HuH-7.5 (cell line): ENCODE data around the gene AK1.

Source experiments
- DNase-seq: peaks from one replicate; pipeline ENCODE4 v3.0.0; 2011; ENCODE audit warnings: low spot score

AK1 gene

DNA sequence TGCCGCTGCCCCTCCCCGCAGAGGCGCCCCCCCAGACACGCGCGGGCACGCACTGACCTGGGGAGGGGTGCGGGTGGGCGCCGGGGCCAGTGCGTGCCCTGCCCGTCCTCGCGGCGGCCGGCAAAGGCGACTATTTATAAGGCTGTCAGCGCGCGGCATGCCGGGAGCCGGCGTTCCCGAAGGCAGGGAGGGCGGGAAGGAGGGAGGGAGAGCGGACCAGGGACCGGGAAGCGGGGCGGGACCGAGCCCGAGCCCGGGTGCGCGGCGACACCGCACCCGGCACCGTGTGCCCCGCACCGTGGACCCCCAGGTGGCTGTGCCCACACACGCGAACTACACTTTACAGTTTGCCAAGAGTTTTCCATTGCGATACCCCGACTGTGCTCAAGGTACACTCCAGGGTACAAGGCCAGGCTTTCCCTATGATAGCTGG is at the start of gene AK1:
AK1 (minus strand) TSS at position 110 of the 433 bp plus-strand sequence. CDS start 3,058 bp downstream, outside the sequence.
- peak; percentile 80 for DNase-seq

DNA sequence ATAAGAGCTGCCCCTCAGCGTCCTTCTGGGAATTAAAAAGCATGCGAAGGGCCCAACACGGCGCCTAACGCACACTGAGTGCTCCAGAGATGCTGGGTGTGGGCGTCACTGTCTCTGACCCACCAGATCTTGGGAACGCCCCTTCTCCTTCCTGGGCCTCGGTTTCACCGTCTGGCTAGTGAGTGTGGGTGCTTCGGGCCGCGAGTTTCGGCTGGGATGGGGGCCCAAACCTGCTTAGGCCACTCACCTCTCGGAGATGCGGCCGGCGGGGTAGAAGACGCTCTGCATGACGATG is 49.4 kb upstream of the AK1 start:
- no peak for DNase-seq

DNA sequence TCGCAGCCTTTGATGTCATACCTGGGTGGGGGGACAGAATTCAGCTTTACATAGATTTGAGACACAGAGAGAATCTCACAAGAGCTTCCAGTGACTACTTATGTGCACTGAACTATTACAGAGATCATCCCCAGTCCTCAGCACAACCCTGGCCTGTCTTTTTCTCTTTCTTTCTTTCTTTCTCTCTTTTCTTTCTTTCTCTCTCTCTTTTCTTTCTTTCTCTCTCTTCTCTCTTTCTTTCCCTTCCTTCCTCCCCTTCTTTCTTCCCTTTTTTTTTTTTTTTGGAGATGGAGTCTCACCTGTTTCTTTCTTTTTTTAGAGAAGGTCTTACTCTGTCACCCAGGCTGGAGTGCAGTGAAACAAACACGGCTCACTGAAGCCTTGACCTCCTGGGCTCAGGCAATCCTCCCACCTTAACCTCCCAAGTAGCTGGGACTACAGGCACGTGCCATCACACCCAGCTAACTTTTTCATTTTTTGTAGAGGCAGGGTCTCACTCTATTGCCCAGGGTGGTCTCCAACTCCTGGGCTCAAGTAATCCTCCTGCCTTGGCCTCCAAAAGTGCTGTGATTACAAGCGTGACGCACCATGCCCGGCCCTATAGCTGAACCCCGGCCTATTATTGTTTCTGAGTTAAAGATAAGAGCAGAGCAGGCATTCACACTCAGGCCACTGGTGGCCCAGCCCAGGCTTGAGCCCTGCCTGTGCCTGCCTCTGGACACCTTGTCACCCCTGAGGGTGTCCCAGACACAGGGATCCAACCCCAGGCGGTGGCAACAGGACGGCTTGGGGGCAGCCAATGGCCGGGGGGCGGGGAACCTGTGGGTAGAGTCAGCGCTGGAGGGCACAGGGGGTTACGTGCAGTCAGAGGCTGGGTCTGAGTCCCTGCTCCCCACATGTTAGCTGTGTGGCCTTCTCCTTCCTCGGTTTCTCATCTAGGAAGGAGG is 48.8 kb upstream of the AK1 start:
- DNase-seq: no peak

DNA sequence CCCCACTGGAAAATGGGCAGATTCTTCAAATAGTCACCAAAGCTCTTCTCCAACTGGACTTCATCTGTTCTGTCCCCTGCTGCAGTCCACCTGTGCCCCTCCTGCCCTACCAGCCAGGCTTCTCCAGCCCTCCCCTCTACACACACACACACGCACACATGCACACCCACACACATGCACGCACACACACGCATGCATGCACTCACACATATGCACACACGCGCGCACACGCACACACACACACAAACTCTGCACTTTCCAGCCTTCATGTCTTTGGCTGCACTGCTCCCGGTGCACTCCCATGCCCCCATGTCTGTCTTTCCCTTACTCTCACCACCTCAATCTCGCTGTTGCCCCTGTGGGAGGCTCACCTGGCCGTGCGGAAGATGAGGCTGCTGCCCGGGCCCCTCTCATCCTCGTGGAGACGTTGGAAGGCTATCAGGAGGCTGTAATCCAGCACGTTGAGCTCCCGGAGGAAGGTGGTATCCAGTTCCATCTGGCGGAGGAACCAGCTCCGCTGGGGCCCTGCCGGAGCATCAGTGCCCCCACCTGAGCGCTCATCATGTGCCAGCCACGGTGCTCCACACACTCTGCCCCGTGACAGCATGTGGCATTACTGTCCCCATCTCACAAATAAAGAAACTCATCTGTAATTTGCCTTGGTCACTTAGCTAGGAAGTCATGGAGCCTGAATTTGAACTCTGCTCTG is 47.4 kb upstream of the AK1 start:
- no peak for DNase-seq

DNA sequence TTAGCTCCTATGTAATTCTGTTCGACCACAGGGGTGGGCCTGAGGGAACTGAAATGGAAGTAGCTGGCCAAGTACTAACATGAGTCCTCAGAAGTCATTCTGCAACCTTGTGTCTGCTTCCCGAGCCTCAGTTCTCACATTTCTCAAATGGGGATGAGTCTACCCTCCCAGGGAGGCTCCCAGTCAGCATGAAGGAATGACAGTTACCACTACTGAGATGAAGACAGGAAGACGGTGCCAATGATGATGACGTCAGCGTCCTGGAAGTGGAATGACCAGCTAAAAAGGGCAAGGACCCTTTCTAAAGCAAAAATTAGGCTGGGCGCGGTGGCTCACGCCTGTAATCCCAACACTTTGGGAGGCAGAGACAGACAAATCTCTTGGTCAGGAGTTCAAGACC is 46.3 kb upstream of the AK1 start:
- no peak for DNase-seq

GRCh38 chr9:127923046-127923445 is 45.6 kb upstream of the AK1 start:
- no peak for DNase-seq

GRCh38 chr9:127921557-127922120 is 44.2 kb upstream of the AK1 start:
- peak; percentile 94 for DNase-seq

- DNase-seq: no peak
These were observed 43.3 kb upstream of the AK1 start for GRCh38 chr9:127920794-127921193.

- no peak for DNase-seq
These were observed 41.9 kb upstream of the AK1 start for GRCh38 chr9:127919253-127919815.

- DNase-seq: no peak
These were observed 41.0 kb upstream of the AK1 start for GRCh38 chr9:127918183-127919107.

DNA sequence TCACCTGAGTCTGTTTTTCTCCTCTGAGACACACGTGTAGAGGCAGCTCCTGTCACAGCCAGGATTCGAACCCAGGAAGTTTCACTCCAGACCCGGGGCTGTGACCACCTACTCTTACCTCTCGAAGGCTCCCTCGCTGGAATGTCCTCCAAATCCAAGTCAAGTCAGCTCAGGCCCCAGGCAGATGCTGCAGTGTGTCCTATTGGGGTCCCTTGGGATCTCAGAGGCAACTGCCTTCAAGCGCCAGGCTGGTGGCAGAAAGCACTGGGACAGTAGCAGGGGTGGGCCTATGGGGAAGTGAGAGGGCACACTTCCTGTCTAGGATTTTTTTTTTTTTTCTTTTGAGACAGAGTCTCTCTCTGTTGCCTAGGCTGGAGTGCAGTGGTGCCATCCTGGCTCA is 40.1 kb upstream of the AK1 start:
- no peak for DNase-seq

DNA sequence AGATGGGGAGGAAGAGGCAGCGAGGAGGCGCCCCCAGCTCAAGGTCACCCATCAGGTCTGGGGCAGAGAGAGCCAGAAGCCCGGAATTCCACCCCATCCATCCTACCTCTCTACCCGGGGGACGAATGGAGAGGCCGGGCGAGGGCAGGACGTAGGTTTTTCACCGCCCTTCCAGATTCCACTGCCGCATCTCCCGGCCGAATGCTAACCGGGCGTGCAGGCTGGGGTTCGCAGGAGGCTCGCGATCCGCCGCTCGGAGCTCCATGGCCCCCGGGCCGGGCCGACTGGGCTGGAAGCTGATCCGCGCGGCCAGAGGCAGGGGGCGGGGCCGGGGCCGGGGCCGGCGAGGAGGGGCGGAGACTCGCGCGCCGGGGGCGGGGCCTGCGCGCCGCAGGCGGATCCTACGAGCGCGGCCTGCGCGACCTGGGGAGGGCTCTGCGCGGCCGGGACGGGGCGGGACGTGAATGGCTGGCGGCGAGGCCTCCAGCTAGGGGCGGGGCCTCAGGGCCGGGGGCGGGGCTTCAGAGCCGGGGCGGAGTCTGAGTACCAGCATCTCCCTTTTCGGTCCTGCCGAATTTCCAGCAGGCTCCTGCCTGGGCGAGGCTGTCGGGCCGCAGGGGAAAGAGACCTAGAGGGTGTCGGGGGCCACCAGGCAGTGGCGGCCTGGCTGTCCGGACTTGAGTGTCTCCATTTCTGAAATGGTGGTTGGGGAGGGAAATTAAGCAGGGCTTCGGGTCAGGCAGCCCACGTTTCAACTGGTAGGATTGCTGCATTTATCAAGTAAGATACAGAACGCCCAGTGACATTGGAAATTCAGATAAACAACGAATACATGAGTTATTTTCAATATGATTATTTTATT is 39.5 kb upstream of the AK1 start, which contains the start of gene ST6GALNAC4:
ST6GALNAC4 (minus strand) TSS at position 322 of the 862 bp plus-strand sequence. CDS start 622 bp downstream, outside the sequence.
- DNase-seq: peak; percentile 95

DNA sequence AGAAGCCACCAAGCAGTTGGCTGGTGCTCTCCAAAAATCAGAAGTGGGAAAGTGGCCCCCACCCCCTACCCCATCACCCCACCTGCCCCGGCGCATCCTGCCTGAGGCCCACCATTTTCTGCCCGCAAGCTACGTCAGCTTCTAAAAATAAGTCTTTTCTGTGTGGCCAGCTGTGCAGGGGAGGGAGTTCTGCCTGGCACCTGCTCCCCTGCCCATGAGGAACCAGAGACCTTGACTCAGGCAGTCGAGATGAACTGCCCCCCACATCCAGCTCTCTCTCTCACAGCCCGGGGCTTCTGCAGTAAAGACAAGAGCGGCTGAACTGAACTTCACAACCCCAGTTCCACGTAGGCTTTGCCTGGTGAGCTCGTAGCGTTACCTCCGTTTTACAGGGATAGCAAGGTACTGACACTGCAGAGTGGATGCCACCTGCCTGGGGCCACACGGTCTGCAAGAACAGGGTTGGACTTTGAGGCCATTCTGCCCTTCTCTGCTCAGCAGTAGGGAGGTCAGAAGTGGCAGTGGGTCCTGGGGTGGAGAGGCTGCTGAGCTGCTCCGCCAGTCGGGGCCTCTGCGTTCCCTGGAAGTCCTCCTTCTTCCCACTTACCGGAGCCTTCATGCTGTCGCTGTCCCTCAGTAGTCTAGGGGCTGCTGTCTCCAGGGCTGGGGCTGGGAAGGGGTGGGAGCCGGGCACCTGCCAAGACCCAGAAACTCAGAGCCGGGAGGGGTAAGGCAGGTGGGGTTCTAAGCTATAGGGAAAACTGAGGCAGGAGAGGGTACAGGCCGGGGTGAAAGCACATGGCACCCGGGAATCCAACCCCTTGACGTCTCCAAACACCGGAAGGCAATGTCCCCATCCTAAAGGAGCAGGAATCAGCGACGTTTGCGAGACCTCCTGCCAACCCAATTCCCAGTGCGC is 38.6 kb upstream of the AK1 start:
- DNase-seq: no peak

- DNase-seq: no peak
These were observed 37.9 kb upstream of the AK1 start for GRCh38 chr9:127915325-127915752.

GRCh38 chr9:127913682-127914081 is 36.2 kb upstream of the AK1 start:
- no peak for DNase-seq

DNA sequence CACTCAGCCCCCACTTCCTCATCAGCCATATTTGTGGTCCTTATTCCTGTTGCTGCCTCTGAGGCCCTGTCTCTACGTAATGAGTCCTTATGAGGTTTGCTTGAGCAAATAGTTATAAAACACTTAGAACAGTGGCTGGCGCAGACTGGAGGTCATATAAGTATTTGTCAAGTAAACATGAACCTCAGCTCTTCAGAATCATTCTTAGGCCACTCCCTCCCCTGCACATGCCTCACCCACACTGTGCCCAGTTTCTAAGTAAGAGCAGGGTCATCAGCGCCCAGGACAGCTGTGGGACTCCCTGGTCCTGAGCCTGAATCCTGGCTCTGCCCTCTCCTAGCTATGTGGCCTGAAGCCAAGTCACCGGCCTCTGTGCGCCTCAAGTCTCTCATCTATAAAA is 35.4 kb upstream of the AK1 start:
- DNase-seq: no peak

- no peak for DNase-seq
These were observed 34.8 kb upstream of the AK1 start for GRCh38 chr9:127912296-127912695.

GRCh38 chr9:127910613-127911205 is 33.2 kb upstream of the AK1 start:
- DNase-seq: no peak

DNA sequence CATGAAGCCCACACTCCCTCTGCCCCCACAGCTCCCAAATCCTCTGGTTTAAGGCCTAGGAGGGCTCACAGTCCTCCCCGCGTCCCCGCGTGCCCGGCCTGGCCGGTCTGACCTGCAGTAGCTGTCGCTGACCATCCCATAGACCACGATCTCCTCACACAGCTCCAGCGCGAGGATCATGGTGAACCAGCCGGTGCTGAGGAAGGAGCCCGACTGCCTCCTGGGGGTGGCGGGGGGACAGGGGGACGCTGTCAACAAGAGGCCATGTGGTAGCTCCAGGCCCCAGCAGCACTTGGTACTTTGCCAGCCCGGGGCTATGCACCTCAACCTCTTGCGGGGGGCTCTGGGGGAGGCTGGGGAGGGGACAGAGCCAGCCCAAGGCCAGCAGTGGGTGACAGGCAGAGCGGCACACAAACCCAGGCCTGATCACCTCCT is 32.4 kb upstream of the AK1 start:
- no peak for DNase-seq
